Activated CD8-positive, alpha-beta T cell treated with anti-CD3 and anti-CD28 coated beads for 36 hours (primary cell): ENCODE measurements around the gene TNFRSF19. TPM values are rescaled to one million over a fixed set of nuclear protein-coding genes. Genes with fewer than 3 reads are reported as not detected.

ENCODE experiments used
- ATAC-seq: fragments of 200-7000 bp; cut with Tn5 transposase; one replicate; pipeline ENCODE4 v1.10.0; 2021; ENCODE audit warnings: mild to moderate bottlenecking, moderate library complexity
- CTCF ChIA-PET: fragments of 350-600 bp; sonication (Branson Sonifier 250); formaldehyde crosslinking; loops from one replicate; lab custom pipeline; 2021; ENCODE audit warnings: antibody characterized with exemption; lab: Charles Lee
- POLR2A ChIA-PET: fragments of 350-600 bp; sonication (Branson Sonifier 250); formaldehyde crosslinking; loops from one replicate; lab custom pipeline; 2021; ENCODE audit warnings: antibody characterized with exemption; lab: Charles Lee
- DNase-seq: peaks from one replicate; pipeline ENCODE4 v3.0.0-alpha.2; 2020
- H3K27ac Mint-ChIP-seq: one replicate; pipeline ENCODE4 v1.8.0; 2021; ENCODE audit warnings: mild to moderate bottlenecking, mixed read lengths
- H3K27me3 Mint-ChIP-seq: one replicate; pipeline ENCODE4 v1.8.0; 2021; ENCODE audit warnings: mixed read lengths
- H3K36me3 Mint-ChIP-seq: one replicate; pipeline ENCODE4 v1.8.0; 2021; ENCODE audit warnings: low read depth, mixed read lengths
- H3K4me1 Mint-ChIP-seq: one replicate; pipeline ENCODE4 v1.8.0; 2021; ENCODE audit warnings: low read depth, mixed read lengths
- H3K4me3 Mint-ChIP-seq: one replicate; pipeline ENCODE4 v1.8.0; 2021; ENCODE audit warnings: mild to moderate bottlenecking, moderate library complexity, mixed read lengths
- H3K9me3 Mint-ChIP-seq: one replicate; pipeline ENCODE4 v1.8.0; 2021; ENCODE audit warnings: mixed read lengths
- intact Hi-C: fragments of 100-400 bp; cut with micrococcal nuclease; formaldehyde crosslinking; loops from one replicate; pipeline ENCODE4 v1.10.0; 2022
- total RNA-seq, 2 experiments: library from RNA; stranded (reverse); gene quantifications; one replicate each; pipeline ENCODE4 v1.2.3, GENCODE V29; 2021
- TF ChIP-seq, protein P1 (sequence below): fragments of 200-600 bp; IDR thresholded peaks from one replicate; pipeline ENCODE4 v1.8.0; 2022; ENCODE audit warnings: antibody characterized with exemption, mild to moderate bottlenecking

The TNFRSF19 gene
- total RNA-seq, 2 experiments from 2014 or later, result not detected

DNA sequence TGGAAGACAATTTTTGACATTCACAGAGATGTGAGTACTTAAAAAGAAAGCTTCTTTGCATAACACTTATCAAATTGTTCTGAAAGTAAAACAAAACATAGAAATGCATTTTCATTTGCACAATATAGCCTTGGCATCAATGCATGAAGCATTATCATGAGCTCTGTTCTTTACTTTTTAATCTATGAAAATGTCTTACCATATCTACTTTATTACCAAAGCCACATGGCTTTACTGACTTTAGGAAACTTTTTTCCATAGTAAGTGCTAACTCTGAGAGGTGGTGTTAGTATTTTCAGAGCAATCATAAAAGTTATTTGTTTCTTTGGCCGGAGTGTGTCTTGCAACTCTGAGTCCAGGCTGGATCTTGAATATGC is 10.5 kb downstream of the TNFRSF19 start:
- TF ChIP-seq, protein P1, sequence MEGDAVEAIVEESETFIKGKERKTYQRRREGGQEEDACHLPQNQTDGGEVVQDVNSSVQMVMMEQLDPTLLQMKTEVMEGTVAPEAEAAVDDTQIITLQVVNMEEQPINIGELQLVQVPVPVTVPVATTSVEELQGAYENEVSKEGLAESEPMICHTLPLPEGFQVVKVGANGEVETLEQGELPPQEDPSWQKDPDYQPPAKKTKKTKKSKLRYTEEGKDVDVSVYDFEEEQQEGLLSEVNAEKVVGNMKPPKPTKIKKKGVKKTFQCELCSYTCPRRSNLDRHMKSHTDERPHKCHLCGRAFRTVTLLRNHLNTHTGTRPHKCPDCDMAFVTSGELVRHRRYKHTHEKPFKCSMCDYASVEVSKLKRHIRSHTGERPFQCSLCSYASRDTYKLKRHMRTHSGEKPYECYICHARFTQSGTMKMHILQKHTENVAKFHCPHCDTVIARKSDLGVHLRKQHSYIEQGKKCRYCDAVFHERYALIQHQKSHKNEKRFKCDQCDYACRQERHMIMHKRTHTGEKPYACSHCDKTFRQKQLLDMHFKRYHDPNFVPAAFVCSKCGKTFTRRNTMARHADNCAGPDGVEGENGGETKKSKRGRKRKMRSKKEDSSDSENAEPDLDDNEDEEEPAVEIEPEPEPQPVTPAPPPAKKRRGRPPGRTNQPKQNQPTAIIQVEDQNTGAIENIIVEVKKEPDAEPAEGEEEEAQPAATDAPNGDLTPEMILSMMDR, result no peak
- Mint-ChIP-seq H3K27ac (no peak overlapping the region), H3K4me3 (peak overlapping the region; percentile 71), H3K27me3 (peaks cover 31% of the 10 kb centered on the region), H3K36me3 (no peaks in the 10 kb centered on the region), H3K9me3 (no peaks in the 10 kb centered on the region), H3K4me1 (peaks cover 10% of the 10 kb centered on the region)
- CTCF ChIA-PET, result no interaction called here
- POLR2A ChIA-PET, result no interaction called here
- ATAC-seq, result no peak
- DNase-seq, result no peak
- intact Hi-C loops, result no loop called here

DNA sequence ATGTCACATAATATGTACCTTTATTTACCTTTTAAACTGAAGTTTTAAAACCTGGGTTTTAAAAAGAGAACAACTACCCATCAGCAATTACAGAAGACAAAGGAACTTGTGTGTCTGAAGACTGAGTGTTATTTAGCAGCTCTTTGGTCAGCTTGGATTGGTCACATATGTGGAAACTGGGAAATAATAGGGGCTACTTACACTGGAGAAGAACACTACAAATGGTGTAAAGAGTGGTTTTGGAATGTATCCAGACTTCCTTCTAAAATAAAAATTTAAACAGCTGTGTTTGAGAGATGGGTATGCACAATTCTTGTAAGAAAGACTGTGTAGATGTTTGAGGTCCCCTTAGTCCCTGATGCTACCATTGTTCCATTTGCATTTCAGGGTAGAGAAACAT is 13.3 kb downstream of the TNFRSF19 start:
- POLR2A ChIA-PET, result no interaction called here
- TF ChIP-seq, protein P1, result no peak
- Mint-ChIP-seq H3K27ac (no peak overlapping the region), H3K4me1 (peaks cover 8% of the 10 kb centered on the region), H3K27me3 (peaks cover 28% of the 10 kb centered on the region), H3K4me3 (no peak overlapping the region), H3K9me3 (no peaks in the 10 kb centered on the region), H3K36me3 (no peaks in the 10 kb centered on the region)
- CTCF ChIA-PET, result no interaction called here
- ATAC-seq, result no peak
- DNase-seq, result no peak
- intact Hi-C loops, result no loop called here

DNA sequence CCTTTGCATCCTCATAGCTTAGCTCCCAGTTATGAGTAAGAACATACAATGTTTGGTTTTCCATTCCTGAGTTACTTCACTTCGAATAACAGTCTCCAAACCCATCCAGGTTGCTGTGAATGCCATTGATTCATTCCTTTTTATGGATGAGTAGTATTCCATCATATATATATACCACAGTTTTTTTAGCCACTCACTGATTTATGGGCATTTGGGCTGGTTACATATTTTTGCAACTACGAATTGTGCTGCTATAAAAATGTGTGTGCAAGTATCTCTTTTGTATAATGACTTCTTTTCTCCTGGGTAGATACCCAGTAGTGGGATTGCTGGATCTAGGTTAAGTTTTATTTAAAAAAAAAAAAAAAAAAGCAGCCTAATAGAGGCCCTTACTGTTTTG is 14.1 kb downstream of the TNFRSF19 start:
- ChIA-PET POLR2A (interaction anchor here (0.6 kb wide), 1 partner anchor 937 kb away, joined by 3 read pairs; no protein-coding TSS in a partner anchor), CTCF (no interaction called here)
- peaks cover 8% of the 10 kb centered on the region for H3K4me1 Mint-ChIP-seq
- H3K27ac Mint-ChIP-seq, result no peak overlapping the region
- H3K9me3 Mint-ChIP-seq, result no peaks in the 10 kb centered on the region
- peaks cover 28% of the 10 kb centered on the region for H3K27me3 Mint-ChIP-seq
- DNase-seq (no peak), ATAC-seq (no peak)
- H3K36me3 Mint-ChIP-seq, result no peaks in the 10 kb centered on the region
- TF ChIP-seq, protein P1, result no peak
- intact Hi-C loops, result no loop called here
- no peak overlapping the region for H3K4me3 Mint-ChIP-seq

DNA sequence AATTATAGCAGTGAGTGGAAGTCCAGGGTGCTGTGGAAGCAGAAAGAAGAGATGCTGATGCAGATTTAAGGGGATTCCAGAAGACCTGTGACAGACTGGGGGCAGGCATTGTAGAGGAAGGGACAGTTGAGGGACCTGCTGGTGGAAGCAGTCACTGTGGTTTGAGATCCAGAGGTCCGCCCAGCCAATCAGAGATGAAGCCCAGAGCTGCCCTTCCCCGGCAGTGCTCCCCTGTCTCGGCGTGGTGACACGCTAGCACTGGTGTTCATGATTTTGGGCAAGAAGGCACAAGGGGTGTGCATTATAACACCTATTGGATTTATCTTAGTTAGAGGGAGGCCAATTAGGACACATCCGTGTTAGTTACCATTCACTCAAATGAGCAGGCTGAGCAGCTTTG is 16.1 kb downstream of the TNFRSF19 start:
- intact Hi-C loops, result no loop called here
- ChIA-PET POLR2A (no interaction called here), CTCF (no interaction called here)
- H3K4me1 Mint-ChIP-seq, result no peaks in the 10 kb centered on the region
- no peaks in the 10 kb centered on the region for H3K9me3 Mint-ChIP-seq
- peaks cover 16% of the 10 kb centered on the region for H3K27me3 Mint-ChIP-seq
- no peak overlapping the region for H3K27ac Mint-ChIP-seq
- no peak overlapping the region for H3K4me3 Mint-ChIP-seq
- DNase-seq (no peak), ATAC-seq (no peak)
- TF ChIP-seq, protein P1, result no peak
- H3K36me3 Mint-ChIP-seq, result no peaks in the 10 kb centered on the region

DNA sequence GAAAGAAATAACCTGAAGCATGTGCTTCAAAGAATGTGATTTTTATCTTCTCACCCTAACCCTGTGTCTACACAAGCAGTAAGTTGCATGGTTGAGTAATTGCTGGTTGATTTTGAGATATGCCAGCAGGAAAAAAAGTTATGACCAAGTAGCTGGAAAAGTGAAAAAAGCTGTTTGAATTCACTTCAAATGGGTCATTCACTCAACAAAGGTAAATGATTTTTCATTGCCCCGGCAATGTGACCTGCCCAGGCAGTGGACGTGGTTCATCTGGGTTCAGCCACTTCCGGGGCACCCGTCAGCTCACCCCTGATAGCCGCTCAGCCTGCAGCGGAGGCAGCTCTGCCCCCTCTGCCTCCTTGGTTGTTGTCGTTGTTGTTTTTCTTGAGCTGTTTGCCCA is 18.5 kb downstream of the TNFRSF19 start:
- intact Hi-C loops, result no loop called here
- no peaks in the 10 kb centered on the region for H3K9me3 Mint-ChIP-seq
- TF ChIP-seq, protein P1, result no peak
- H3K36me3 Mint-ChIP-seq, result no peaks in the 10 kb centered on the region
- H3K27ac Mint-ChIP-seq, result no peak overlapping the region
- ChIA-PET POLR2A (no interaction called here), CTCF (no interaction called here)
- no peak overlapping the region for H3K4me3 Mint-ChIP-seq
- DNase-seq (no peak), ATAC-seq (no peak)
- no peaks in the 10 kb centered on the region for H3K4me1 Mint-ChIP-seq
- peaks cover 18% of the 10 kb centered on the region for H3K27me3 Mint-ChIP-seq
